H9 (cell line): ENCODE measurements around the gene CXorf58. TPM values are rescaled to one million over a fixed set of nuclear protein-coding genes. Genes with fewer than 3 reads are reported as not detected.
"Not testable (repeated sequence)": the region's sequence is repeated elsewhere in the genome, so short reads cannot be mapped to it uniquely, and the experiment has no call there.

ENCODE experiments used
- DNase-seq: peaks from one replicate; pipeline ENCODE4 v3.0.0-alpha.2; 2017
- H2AFZ ChIP-seq: one replicate; pipeline ENCODE4 v1.6.1; 2013; ENCODE audit warnings: mild to moderate bottlenecking, low read length, control low read depth, moderate library complexity
- H2AK5ac ChIP-seq: 2 replicates; pipeline ENCODE4 v1.6.1; 2013; ENCODE audit warnings: low read length, control low read depth, mixed read lengths; ENCODE audit not compliant: insufficient read length
- H2BK120ac ChIP-seq: one replicate; pipeline ENCODE4 v1.6.1; 2013; ENCODE audit warnings: low read depth, mild to moderate bottlenecking, low read length, control low read depth, inconsistent platforms; ENCODE audit not compliant: poor library complexity, severe bottlenecking
- H2BK12ac ChIP-seq: 2 replicates; pipeline ENCODE4 v1.6.1; 2013; ENCODE audit warnings: low read length, control low read depth, mixed read lengths, low read depth; ENCODE audit not compliant: insufficient read length
- H2BK15ac ChIP-seq: 2 replicates; pipeline ENCODE4 v1.6.1; 2013; ENCODE audit warnings: low read depth, low read length, control low read depth
- H2BK20ac ChIP-seq: one replicate; pipeline ENCODE4 v1.6.1; 2013; ENCODE audit warnings: low read depth, mild to moderate bottlenecking, low read length, control low read depth, inconsistent platforms; ENCODE audit not compliant: poor library complexity, severe bottlenecking
- H2BK5ac ChIP-seq: 2 replicates; pipeline ENCODE4 v1.6.1; 2013; ENCODE audit warnings: low read length, control low read depth, mixed read lengths; ENCODE audit not compliant: insufficient read length
- H3K14ac ChIP-seq: 2 replicates; pipeline ENCODE4 v1.6.1; 2013; ENCODE audit warnings: low read length, control low read depth; ENCODE audit not compliant: insufficient read depth
- H3K18ac ChIP-seq: 2 replicates; pipeline ENCODE4 v1.6.1; 2013; ENCODE audit warnings: low read depth, mild to moderate bottlenecking, mixed read lengths, low read length, control low read depth; ENCODE audit not compliant: insufficient read length
- H3K23ac ChIP-seq: 2 replicates; pipeline ENCODE4 v1.6.1; 2013; ENCODE audit warnings: low read length, control low read depth, mixed read lengths, low read depth; ENCODE audit not compliant: insufficient read length
- H3K23me2 ChIP-seq: 2 replicates; pipeline ENCODE4 v1.6.1; 2013; ENCODE audit warnings: low read depth, mild to moderate bottlenecking, mixed read lengths, low read length, control low read depth; ENCODE audit not compliant: insufficient read length, poor library complexity, severe bottlenecking
- H3K27ac ChIP-seq: 2 replicates; pipeline ENCODE4 v1.5.1; 2013; ENCODE audit warnings: low read length, control low read depth, mixed read lengths, low read depth; ENCODE audit not compliant: insufficient read length
- H3K27me3 ChIP-seq: 2 replicates; pipeline ENCODE4 v1.6.1; 2013; ENCODE audit warnings: low read length, control low read depth, inconsistent platforms; ENCODE audit not compliant: insufficient read depth
- H3K4ac ChIP-seq: 2 replicates; pipeline ENCODE4 v1.6.1; 2013; ENCODE audit warnings: low read depth, mild to moderate bottlenecking, control low read depth, inconsistent platforms, low read length, moderate library complexity
- H3K4me1 ChIP-seq: 2 replicates; pipeline ENCODE4 v1.6.1; 2013; ENCODE audit warnings: low read length, control low read depth, inconsistent platforms; ENCODE audit not compliant: insufficient read depth
- H3K4me2 ChIP-seq: 2 replicates; pipeline ENCODE4 v1.6.1; 2013; ENCODE audit warnings: low read length, control low read depth, mixed read lengths; ENCODE audit not compliant: insufficient read length, insufficient read depth
- H3K56ac ChIP-seq: 2 replicates; pipeline ENCODE4 v1.6.1; 2013; ENCODE audit warnings: low read depth, mild to moderate bottlenecking, mixed read lengths, low read length, control low read depth; ENCODE audit not compliant: insufficient read length
- H3K79me1 ChIP-seq: 2 replicates; pipeline ENCODE4 v1.6.1; 2013; ENCODE audit warnings: low read depth, mild to moderate bottlenecking, moderate library complexity, low read length, control low read depth, inconsistent platforms; ENCODE audit not compliant: insufficient read depth, poor library complexity, severe bottlenecking
- H3K79me2 ChIP-seq: 2 replicates; pipeline ENCODE4 v1.6.1; 2013; ENCODE audit warnings: low read length, control low read depth, inconsistent platforms; ENCODE audit not compliant: insufficient read depth
- H3K9ac ChIP-seq: 2 replicates; pipeline ENCODE4 v1.6.1; 2013; ENCODE audit warnings: low read length, control low read depth, mixed read lengths; ENCODE audit not compliant: insufficient read length; ENCODE audit errors: extremely low read depth
- H3K9me3 ChIP-seq: one replicate; pipeline ENCODE4 v1.6.1; 2013; ENCODE audit warnings: low read depth, low read length, inconsistent platforms; ENCODE audit not compliant: control insufficient read depth
- H3T11ph ChIP-seq: one replicate; pipeline ENCODE4 v1.6.1; 2013; ENCODE audit warnings: mild to moderate bottlenecking, low read length, control low read depth, inconsistent platforms
- H4K20me1 ChIP-seq: one replicate; pipeline ENCODE4 v1.6.1; 2013; ENCODE audit not compliant: control insufficient read depth, insufficient read length, insufficient read depth
- H4K5ac ChIP-seq: 2 replicates; pipeline ENCODE4 v1.6.1; 2013; ENCODE audit warnings: low read depth, mild to moderate bottlenecking, mixed read lengths, low read length, control low read depth; ENCODE audit not compliant: insufficient read length
- H4K8ac ChIP-seq: replicated peaks from 2 replicates; pipeline ENCODE4 v1.6.1; 2013; ENCODE audit warnings: low read length, control low read depth, mixed read lengths, low read depth; ENCODE audit not compliant: insufficient read length
- H4K91ac ChIP-seq: 2 replicates; pipeline ENCODE4 v1.6.1; 2013; ENCODE audit warnings: low read depth, mild to moderate bottlenecking, moderate library complexity, mixed read lengths, low read length, control low read depth; ENCODE audit not compliant: insufficient read length
- H3K27ac Mint-ChIP-seq, 3 experiments: 2 replicates in 2 of 3; 3 replicates in 1 of 3; pipeline ENCODE4 v1.8.0; 2020 to 2021; ENCODE audit warnings: mixed read lengths in 3 of 3, mild to moderate bottlenecking in 1 of 3, moderate library complexity in 1 of 3
- H3K27me3 Mint-ChIP-seq: 2 replicates; pipeline ENCODE4 v1.8.0; 2021; ENCODE audit warnings: low read depth, mild to moderate bottlenecking, moderate library complexity, mixed read lengths
- H3K36me3 Mint-ChIP-seq, 3 experiments: 2 replicates in 2 of 3; 3 replicates in 1 of 3; pipeline ENCODE4 v1.8.0; 2020 to 2021; ENCODE audit warnings: low read depth in 3 of 3, mixed read lengths in 3 of 3; ENCODE audit not compliant: insufficient read depth in 1 of 3
- H3K4me1 Mint-ChIP-seq, 2 experiments: 2 replicates each; pipeline ENCODE4 v1.8.0; 2020; ENCODE audit warnings: mixed read lengths in 2 of 2
- H3K4me3 Mint-ChIP-seq, 2 experiments: 2 replicates in 1 of 2; 3 replicates in 1 of 2; pipeline ENCODE4 v1.8.0; 2020 to 2021; ENCODE audit warnings: mild to moderate bottlenecking in 2 of 2, mixed read lengths in 2 of 2, moderate library complexity in 1 of 2
- H3K9me3 Mint-ChIP-seq, 2 experiments: 2 replicates in 1 of 2; 3 replicates in 1 of 2; pipeline ENCODE4 v1.8.0; 2020; ENCODE audit warnings: mild to moderate bottlenecking in 2 of 2, mixed read lengths in 2 of 2, moderate library complexity in 1 of 2
- WGBS: extraction: QIAGEN DNeasy Blood & Tissue Kit; methylation state at CpG from one replicate; pipeline ENCODE4 v1.1.7; 2013; ENCODE audit warnings: missing lambda C conversion rate, low lambda C conversion rate, mixed read lengths; ENCODE audit not compliant: insufficient read length; ENCODE audit errors: extremely low coverage; 5-methylcytosine and 5-hydroxymethylcytosine counted together
- total RNA-seq: library from RNA; stranded (reverse); gene quantifications from 2 replicates; pipeline ENCODE4 v1.2.1, GENCODE V29; 2021

The CXorf58 gene
- total RNA-seq, 1 experiment from 2014 or later, result not detected

DNA sequence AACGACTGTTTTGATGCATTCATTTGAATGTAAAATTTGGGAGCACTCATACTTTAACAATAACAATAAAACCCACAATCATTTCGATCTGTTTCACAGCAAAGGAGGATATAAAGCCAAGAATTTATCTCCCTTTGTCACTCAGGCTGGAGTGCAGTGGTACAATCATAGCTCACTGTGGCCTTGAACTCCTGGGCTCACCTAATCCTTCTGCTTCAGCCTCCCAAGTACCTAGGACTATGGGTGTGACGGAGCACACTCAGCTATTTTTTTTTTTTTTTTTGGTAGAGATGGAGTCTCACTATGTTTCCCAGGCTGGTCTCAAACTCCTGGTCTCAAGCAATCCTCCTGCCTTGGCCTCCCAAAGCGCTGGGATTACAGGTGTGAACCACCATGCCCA, 11.3 kb upstream of the CXorf58 start:
- H4K8ac ChIP-seq, H3K4me3 Mint-ChIP-seq, H3K27me3 ChIP-seq, H3K23ac ChIP-seq, H2BK5ac ChIP-seq, H2AFZ ChIP-seq, H2BK15ac ChIP-seq, H2AK5ac ChIP-seq, H3K27me3 Mint-ChIP-seq, DNase-seq, H2BK120ac ChIP-seq, H3K79me1 ChIP-seq, H4K20me1 ChIP-seq, H3T11ph ChIP-seq, H3K9me3 ChIP-seq, H3K9me3 Mint-ChIP-seq, H3K14ac ChIP-seq, H3K56ac ChIP-seq, H3K4me1 ChIP-seq, H3K4ac ChIP-seq, H4K91ac ChIP-seq, H2BK20ac ChIP-seq, H3K4me2 ChIP-seq, H2BK12ac ChIP-seq, H3K23me2 ChIP-seq, H3K9ac ChIP-seq, H3K18ac ChIP-seq, H4K5ac ChIP-seq, H3K27ac ChIP-seq, H3K79me2 ChIP-seq: not testable (repeated sequence)
- Mint-ChIP-seq H3K4me1 (peaks cover 19 to 22% of the 10 kb centered on the region in 2 experiments), H3K27ac (peak overlapping the region in 1 of 3 experiments; percentile 61; a peak in 1 of 7 replicates), H3K36me3 (peaks cover 3 to 11% (median 3%) of the 10 kb centered on the region in 3 experiments; a peak in 6 of 7 replicates)
- no CpG with 5 or more reads among the region's 4 CpGs for WGBS
